ENCODE data around the gene ZNF599. TPM values are rescaled to one million over a fixed set of nuclear protein-coding genes. Genes with fewer than 3 reads are reported as not detected.

ZNF599 gene
- total RNA-seq, 2 experiments from 2014 or later = 3.2 to 3.7 TPM

GRCh38 chr19:34786236-34786635, 13.2 kb upstream of the ZNF599 start:
- CTCF ChIA-PET = no interaction called here
- Mint-ChIP-seq H3K4me1 (ENCODE audit: low read depth) (no peaks in the 10 kb centered on the region), H3K9me3 (no peaks in the 10 kb centered on the region), H3K27me3 (no peaks in the 10 kb centered on the region), H3K27ac (no peak overlapping the region), H3K4me3 (no peak overlapping the region), H3K36me3 (no peaks in the 10 kb centered on the region)
- POLR2A ChIA-PET = no interaction called here
- no peak for DNase-seq
- intact Hi-C loops (cut with micrococcal nuclease) = no loop called here

- no peak for DNase-seq
- H3K27me3 Mint-ChIP-seq = no peaks in the 10 kb centered on the region
- H3K27ac Mint-ChIP-seq = no peak overlapping the region
- H3K4me3 Mint-ChIP-seq = no peak overlapping the region
- POLR2A ChIA-PET = no interaction called here
- no peaks in the 10 kb centered on the region for H3K36me3 Mint-ChIP-seq
- no peaks in the 10 kb centered on the region for H3K4me1 Mint-ChIP-seq (ENCODE audit: low read depth)
- peaks cover 3% of the 10 kb centered on the region for H3K9me3 Mint-ChIP-seq
- intact Hi-C loops (cut with micrococcal nuclease) = no loop called here
- CTCF ChIA-PET = no interaction called here
These were observed 6.6 kb upstream of the ZNF599 start for GRCh38 chr19:34779652-34780051.

- no peak overlapping the region for H3K4me3 Mint-ChIP-seq
- peaks cover 3% of the 10 kb centered on the region for H3K9me3 Mint-ChIP-seq
- no peaks in the 10 kb centered on the region for H3K4me1 Mint-ChIP-seq (ENCODE audit: low read depth)
- CTCF ChIA-PET = no interaction called here
- POLR2A ChIA-PET = no interaction called here
- intact Hi-C loops (cut with micrococcal nuclease) = no loop called here
- H3K27ac Mint-ChIP-seq = no peak overlapping the region
- H3K36me3 Mint-ChIP-seq = no peaks in the 10 kb centered on the region
- H3K27me3 Mint-ChIP-seq = no peaks in the 10 kb centered on the region
- DNase-seq = no peak
These were observed 5.3 kb upstream of the ZNF599 start for GRCh38 chr19:34778342-34778741.

GRCh38 chr19:34774857-34775256, 1.8 kb upstream of the ZNF599 start:
- Mint-ChIP-seq H3K27ac (no peak overlapping the region), H3K4me3 (no peak overlapping the region), H3K9me3 (peaks cover 3% of the 10 kb centered on the region), H3K27me3 (no peaks in the 10 kb centered on the region), H3K36me3 (peaks cover 4% of the 10 kb centered on the region), H3K4me1 (ENCODE audit: low read depth) (peaks cover 16% of the 10 kb centered on the region)
- DNase-seq = no peak
- intact Hi-C loops (cut with micrococcal nuclease) = loop anchor here (5.0 kb wide), 1 partner anchor 98 kb away; the partner anchor contains the start of genes SCGB2B2 and ZNF302
- ChIA-PET POLR2A (no interaction called here), CTCF (no interaction called here)

- Mint-ChIP-seq H3K27ac (no peak overlapping the region), H3K4me1 (ENCODE audit: low read depth) (peaks cover 16% of the 10 kb centered on the region), H3K4me3 (peak overlapping the region; percentile 89), H3K27me3 (no peaks in the 10 kb centered on the region), H3K9me3 (peaks cover 3% of the 10 kb centered on the region), H3K36me3 (peaks cover 9% of the 10 kb centered on the region)
- ChIA-PET POLR2A (no interaction called here), CTCF (no interaction called here)
- DNase-seq = no peak
- intact Hi-C loops (cut with micrococcal nuclease) = loop anchor here (1.0 to 5.0 kb wide), 2 partner anchors 40 to 96 kb away; partner anchors contain the start of genes SCGB2B2 and ZNF302
These were observed 495 bp upstream of the ZNF599 start for GRCh38 chr19:34773555-34773864.

GRCh38 chr19:34767951-34768350, 5.1 kb downstream of the ZNF599 start:
- Mint-ChIP-seq H3K36me3 (peaks cover 59% of the 10 kb centered on the region), H3K27ac (no peak overlapping the region), H3K27me3 (no peaks in the 10 kb centered on the region), H3K9me3 (peaks cover 25% of the 10 kb centered on the region), H3K4me3 (no peak overlapping the region), H3K4me1 (ENCODE audit: low read depth) (peaks cover 14% of the 10 kb centered on the region)
- ChIA-PET POLR2A (no interaction called here), CTCF (no interaction called here)
- intact Hi-C loops (cut with micrococcal nuclease) = no loop called here
- DNase-seq = no peak

GRCh38 chr19:34766386-34766785, 6.6 kb downstream of the ZNF599 start:
- H3K36me3 Mint-ChIP-seq = peaks cover 71% of the 10 kb centered on the region
- intact Hi-C loops (cut with micrococcal nuclease) = no loop called here
- H3K9me3 Mint-ChIP-seq = peaks cover 39% of the 10 kb centered on the region
- DNase-seq = no peak
- H3K4me3 Mint-ChIP-seq = no peak overlapping the region
- no peak overlapping the region for H3K27ac Mint-ChIP-seq
- peaks cover 3% of the 10 kb centered on the region for H3K4me1 Mint-ChIP-seq (ENCODE audit: low read depth)
- ChIA-PET CTCF (no interaction called here), POLR2A (no interaction called here)
- H3K27me3 Mint-ChIP-seq = no peaks in the 10 kb centered on the region

GRCh38 chr19:34759218-34759917, 13.6 kb downstream of the ZNF599 start:
- Mint-ChIP-seq H3K4me1 (ENCODE audit: low read depth) (no peaks in the 10 kb centered on the region), H3K9me3 (peaks cover 88% of the 10 kb centered on the region), H3K27ac (no peak overlapping the region), H3K4me3 (no peak overlapping the region), H3K27me3 (no peaks in the 10 kb centered on the region), H3K36me3 (peaks cover 72% of the 10 kb centered on the region)
- intact Hi-C loops (cut with micrococcal nuclease) = no loop called here
- DNase-seq = no peak
- ChIA-PET CTCF (no interaction called here), POLR2A (no interaction called here)

GRCh38 chr19:34757441-34757840, 15.6 kb downstream of the ZNF599 start:
- DNase-seq = no peak
- Mint-ChIP-seq H3K4me1 (ENCODE audit: low read depth) (no peaks in the 10 kb centered on the region), H3K4me3 (no peak overlapping the region), H3K9me3 (peaks cover 88% of the 10 kb centered on the region), H3K27ac (no peak overlapping the region), H3K36me3 (peaks cover 65% of the 10 kb centered on the region), H3K27me3 (no peaks in the 10 kb centered on the region)
- intact Hi-C loops (cut with micrococcal nuclease) = no loop called here
- ChIA-PET CTCF (no interaction called here), POLR2A (no interaction called here)

GRCh38 chr19:34744896-34745690, 27.9 kb downstream of the ZNF599 start:
- H3K27ac Mint-ChIP-seq = no peak overlapping the region
- peaks cover 86% of the 10 kb centered on the region for H3K9me3 Mint-ChIP-seq
- intact Hi-C loops (cut with micrococcal nuclease) = no loop called here
- H3K36me3 Mint-ChIP-seq = peaks cover 47% of the 10 kb centered on the region
- ChIA-PET POLR2A (no interaction called here), CTCF (no interaction called here)
- H3K4me3 Mint-ChIP-seq = no peak overlapping the region
- DNase-seq = no peak
- no peaks in the 10 kb centered on the region for H3K27me3 Mint-ChIP-seq
- H3K4me1 Mint-ChIP-seq (ENCODE audit: low read depth) = no peaks in the 10 kb centered on the region

- Mint-ChIP-seq H3K9me3 (peaks cover 14% of the 10 kb centered on the region), H3K36me3 (peaks cover 32% of the 10 kb centered on the region), H3K27me3 (peaks cover 1% of the 10 kb centered on the region), H3K4me1 (ENCODE audit: low read depth) (peaks cover 19% of the 10 kb centered on the region), H3K27ac (peak overlapping the region; percentile 97), H3K4me3 (peak overlapping the region; percentile 86)
- ChIA-PET POLR2A (interaction anchor here (2.6 kb wide), 1 partner anchor 58 kb away, joined by 13 read pairs; the partner anchor contains the start of genes SCGB2B2 and ZNF302), CTCF (no interaction called here)
- no peak for DNase-seq
- intact Hi-C loops (cut with micrococcal nuclease) = loop anchor here (5.0 kb wide), 1 partner anchor 268 kb away; the partner anchor contains the start of gene GRAMD1A
These were observed 38.4 kb downstream of the ZNF599 start for GRCh38 chr19:34734537-34735103.

- H3K36me3 Mint-ChIP-seq = peaks cover 26% of the 10 kb centered on the region
- H3K4me3 Mint-ChIP-seq = peak within 1 kb of the TSS; percentile 86
- H3K27me3 Mint-ChIP-seq = peaks cover 2% of the 10 kb centered on the region
- H3K9me3 Mint-ChIP-seq = peaks cover 9% of the 10 kb centered on the region
- POLR2A ChIA-PET = interaction anchor here (1.0 to 2.6 kb wide), 3 partner anchors 38 to 126 kb away, joined by 3 to 13 read pairs (median 4); partner anchors contain the start of genes SCGB2B2, ZNF302 and ZNF599
- peaks cover 19% of the 10 kb centered on the region for H3K4me1 Mint-ChIP-seq (ENCODE audit: low read depth)
- peak within 1 kb of the TSS; percentile 97 for H3K27ac Mint-ChIP-seq
- peak; percentile 89 for DNase-seq
- CTCF ChIA-PET = interaction anchor here (1.2 kb wide), 1 partner anchor 20 kb away, joined by 3 read pairs; no protein-coding TSS in a partner anchor
- intact Hi-C loops (cut with micrococcal nuclease) = loop anchor here (1.0 to 5.0 kb wide), 3 partner anchors 39 to 268 kb away; partner anchors contain the start of genes GRAMD1A, SCGB2B2, ZNF302 and ZNF599
These were observed 39.1 kb downstream of the ZNF599 start, which contains the start of gene ZNF181 for GRCh38 chr19:34733746-34734536. Gene ZNF181, plus strand, starts transcription at chr19:34734243. Its CDS starts 795 bp downstream, at chr19:34735038.
